K562 treated with DMSO at 1 percent for 4 hours (cell line): ENCODE results near the gene PXMP2. TPM values are rescaled to one million over a fixed set of nuclear protein-coding genes. Genes with fewer than 3 reads are reported as not detected.

Experiments used
- total RNA-seq: library from RNA; unstranded; fragments of 300-600 nt; gene quantifications from 2 replicates; pipeline ENCODE4 v1.2.3, GENCODE V29; 2022; ENCODE audit not compliant: insufficient read depth

PXMP2 gene
- 54.8 and 69.1 TPM in 2 replicates for total RNA-seq

GRCh38 chr12:132687211-132688164, at the start of gene PXMP2, which contains the start of gene POLE:
TSS of gene PXMP2 (plus strand) at chr12:132687587. CDS start at chr12:132687671, 84 bp downstream.
TSS of gene POLE (minus strand) at chr12:132687342. CDS start at chr12:132687315, 27 bp downstream.

GRCh38 chr12:132710405-132711079, 23.2 kb downstream of the PXMP2 start, which contains the start of gene PGAM5:
TSS of gene PGAM5 (plus strand) at chr12:132710842. CDS start at chr12:132710877, 35 bp downstream.

Other genes with a start within 250 kb of the PXMP2 start
- 27.8 and 37.4 TPM in 2 replicates for gene FBRSL1, start 197.4 kb upstream of the PXMP2 start, total RNA-seq
- gene LRCOL1, start 77.0 kb upstream of the PXMP2 start, total RNA-seq = not detected in 2 replicates
- 0.70 TPM in 1 of 2 replicates, not detected in the other for gene P2RX2, start 68.8 kb upstream of the PXMP2 start, total RNA-seq
- gene POLE, start 245 bp upstream of the PXMP2 start, total RNA-seq = 41.1 and 63.6 TPM in 2 replicates
- gene PGAM5, start 23.3 kb downstream of the PXMP2 start, total RNA-seq = 26.6 and 28.7 TPM in 2 replicates
- gene ANKLE2, start 74.2 kb downstream of the PXMP2 start, total RNA-seq = 21.9 and 32.2 TPM in 2 replicates
- gene GOLGA3, start 141.3 kb downstream of the PXMP2 start, total RNA-seq = 26.1 and 36.3 TPM in 2 replicates
- gene CHFR, start 200.0 kb downstream of the PXMP2 start, total RNA-seq = 20.2 and 25.5 TPM in 2 replicates